ENCODE results near the gene FGFRL1. TPM values are rescaled to one million over a fixed set of nuclear protein-coding genes. Genes with fewer than 3 reads are reported as not detected.
"Not testable (repeated sequence)": the region's sequence is repeated elsewhere in the genome, so short reads cannot be mapped to it uniquely, and the experiment has no call there.

The FGFRL1 gene
- total RNA-seq, 1 donor from 2014 or later, result 70.4 TPM

- Mint-ChIP-seq H3K4me3 (ENCODE audit: unreplicated experiment) (peak overlapping the region; percentile 59), H3K27me3 (ENCODE audit: low read depth) (no peaks in the 10 kb centered on the region), H3K36me3 (ENCODE audit: low read depth) (no peaks in the 10 kb centered on the region), H3K9me3 (ENCODE audit: low read depth) (no peaks in the 10 kb centered on the region), H3K27ac (ENCODE audit: unreplicated experiment) (no peak overlapping the region), H3K4me1 (ENCODE audit: low read depth) (peaks cover 7% of the 10 kb centered on the region)
- TF ChIP-seq CTCF (IDR thresholded peaks at IDR 0.05), result no peak
- DNase-seq (ENCODE audit: low spot score), result no peak
Measured at GRCh38 chr4:971666-972500, 39.5 kb upstream of the FGFRL1 start.

GRCh38 chr4:972651-973424 is 38.6 kb upstream of the FGFRL1 start:
- DNase-seq (ENCODE audit: low spot score), result no peak
- no peak for TF ChIP-seq CTCF (IDR thresholded peaks at IDR 0.05)
- H3K9me3 Mint-ChIP-seq (ENCODE audit: low read depth), result no peaks in the 10 kb centered on the region
- peaks cover 7% of the 10 kb centered on the region for H3K4me1 Mint-ChIP-seq (ENCODE audit: low read depth)
- H3K36me3 Mint-ChIP-seq (ENCODE audit: low read depth), result no peaks in the 10 kb centered on the region
- no peaks in the 10 kb centered on the region for H3K27me3 Mint-ChIP-seq (ENCODE audit: low read depth)
- peak overlapping the region; percentile 59 for H3K4me3 Mint-ChIP-seq (ENCODE audit: unreplicated experiment)
- no peak overlapping the region for H3K27ac Mint-ChIP-seq (ENCODE audit: unreplicated experiment)

DNA sequence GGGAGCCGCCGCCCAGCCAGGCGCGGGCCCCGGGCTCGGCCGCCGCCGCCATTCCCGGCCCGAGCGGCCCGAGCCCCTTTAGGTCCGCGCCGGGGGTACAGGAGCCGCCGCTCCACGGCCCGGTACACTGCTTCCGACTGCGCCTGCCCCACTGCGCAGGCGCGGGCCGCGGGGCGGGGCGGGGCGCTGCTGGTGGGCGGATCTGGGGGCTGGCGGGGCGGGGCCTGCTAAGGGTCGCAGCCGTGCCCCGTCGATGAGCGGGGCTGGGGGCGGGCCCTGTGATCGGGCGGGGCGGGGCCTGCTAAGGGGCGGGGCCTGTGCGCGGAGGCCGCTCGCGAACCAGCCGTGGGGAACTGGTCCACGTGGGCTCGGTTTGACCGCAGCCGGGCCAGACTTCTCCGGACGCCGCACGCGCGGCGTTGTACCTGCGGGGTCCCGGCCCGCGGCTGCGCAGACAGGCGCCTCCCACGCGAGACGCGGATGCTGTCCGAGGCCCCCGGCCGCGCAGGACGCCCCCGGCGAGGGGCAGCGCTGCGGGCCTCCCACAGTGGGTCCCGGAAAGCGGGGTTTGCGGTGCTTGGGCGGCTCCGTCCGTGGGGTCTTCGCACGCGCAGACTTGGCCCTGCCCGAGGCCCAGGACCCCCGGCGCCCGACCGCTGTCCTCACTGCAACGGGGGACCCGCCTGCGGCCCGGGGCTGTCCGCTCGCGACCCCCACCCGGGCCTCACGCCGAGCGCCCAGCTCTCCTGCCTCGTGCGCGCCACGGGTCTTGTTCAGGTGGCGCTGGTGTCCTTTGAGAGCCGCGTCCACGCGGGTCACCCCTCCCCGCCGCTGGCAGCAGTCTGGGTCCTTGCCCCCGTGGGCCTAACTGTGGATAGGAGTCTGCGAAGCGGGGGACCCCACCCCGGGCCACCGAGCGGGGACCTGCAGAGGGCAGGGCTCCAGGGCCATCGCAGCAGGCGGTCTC is 37.7 kb upstream of the FGFRL1 start, which contains the start of gene DGKQ:
Gene DGKQ, minus strand, starts transcription at position 139 of the 967 bp plus-strand sequence. Its CDS starts 87 bp downstream, at position 52.
- H3K27ac Mint-ChIP-seq (ENCODE audit: unreplicated experiment), result no peak within 1 kb of the TSS
- no peaks in the 10 kb centered on the region for H3K9me3 Mint-ChIP-seq (ENCODE audit: low read depth)
- no peaks in the 10 kb centered on the region for H3K36me3 Mint-ChIP-seq (ENCODE audit: low read depth)
- H3K4me3 Mint-ChIP-seq (ENCODE audit: unreplicated experiment), result peak within 1 kb of the TSS; percentile 59
- TF ChIP-seq CTCF (IDR thresholded peaks at IDR 0.05), result no peak
- H3K27me3 Mint-ChIP-seq (ENCODE audit: low read depth), result no peaks in the 10 kb centered on the region
- peaks cover 7% of the 10 kb centered on the region for H3K4me1 Mint-ChIP-seq (ENCODE audit: low read depth)
- no peak for DNase-seq (ENCODE audit: low spot score)

- Mint-ChIP-seq H3K27ac (ENCODE audit: unreplicated experiment) (no peak overlapping the region), H3K9me3 (ENCODE audit: low read depth) (no peaks in the 10 kb centered on the region), H3K4me1 (ENCODE audit: low read depth) (peaks cover 15% of the 10 kb centered on the region), H3K36me3 (ENCODE audit: low read depth) (no peaks in the 10 kb centered on the region), H3K27me3 (ENCODE audit: low read depth) (no peaks in the 10 kb centered on the region), H3K4me3 (ENCODE audit: unreplicated experiment) (no peak overlapping the region)
- DNase-seq (ENCODE audit: low spot score), result no peak
- no peak for TF ChIP-seq CTCF (IDR thresholded peaks at IDR 0.05)
Measured at GRCh38 chr4:974668-975067, 36.8 kb upstream of the FGFRL1 start.

DNA sequence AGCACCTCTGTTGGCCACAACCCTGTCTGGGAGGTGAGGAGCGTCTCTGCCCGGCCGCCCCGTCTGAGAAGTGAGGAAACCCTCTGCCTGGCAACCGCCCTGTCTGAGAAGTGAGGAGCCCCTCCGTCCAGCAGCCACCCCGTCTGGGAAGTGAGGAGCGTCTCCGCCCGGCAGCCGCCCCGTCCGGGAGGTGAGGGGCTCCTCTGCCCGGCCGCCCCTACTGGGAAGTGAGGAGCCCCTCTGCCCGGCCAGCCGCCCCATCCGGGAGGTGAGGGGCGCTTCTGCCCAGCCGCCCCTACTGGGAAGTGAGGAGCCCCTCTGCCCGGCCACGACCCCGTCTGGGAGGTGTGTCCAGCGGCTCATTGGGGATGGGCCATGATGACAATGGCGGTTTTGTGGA is 35.4 kb upstream of the FGFRL1 start:
- not testable (repeated sequence) for H3K27me3 Mint-ChIP-seq (ENCODE audit: low read depth); H3K9me3 Mint-ChIP-seq (ENCODE audit: low read depth); H3K4me3 Mint-ChIP-seq (ENCODE audit: unreplicated experiment); H3K27ac Mint-ChIP-seq (ENCODE audit: unreplicated experiment); H3K36me3 Mint-ChIP-seq (ENCODE audit: low read depth); DNase-seq (ENCODE audit: low spot score)
- H3K4me1 Mint-ChIP-seq (ENCODE audit: low read depth), result peaks cover 15% of the 10 kb centered on the region
